ENCODE data around the gene ACER3.
A peak's percentile ranks its signal among the peaks of the same experiment; 100 is the strongest.
"Not testable (repeated sequence)": the region's sequence is repeated elsewhere in the genome, so short reads cannot be mapped to it uniquely, and the experiment has no call there.

The ACER3 gene

GRCh38 chr11:77042111-77042726 lies 181.5 kb downstream of the ACER3 start:
- DNase-seq = no peak

- no peak for DNase-seq
Observed at GRCh38 chr11:77044356-77044755, 183.6 kb downstream of the ACER3 start.

- DNase-seq = no peak
Observed at GRCh38 chr11:77044886-77045285, 184.2 kb downstream of the ACER3 start.

- DNase-seq = no peak
Observed at GRCh38 chr11:77046060-77046501, 185.4 kb downstream of the ACER3 start.

- DNase-seq = peak; percentile 87
Observed at GRCh38 chr11:77047007-77047927, 186.5 kb downstream of the ACER3 start.

- not testable (repeated sequence) for DNase-seq
Observed at GRCh38 chr11:77047928-77048446, 187.3 kb downstream of the ACER3 start.

- DNase-seq = no peak
Observed at GRCh38 chr11:77049026-77049425, 188.3 kb downstream of the ACER3 start.

- DNase-seq = no peak
Observed at GRCh38 chr11:77051511-77051910, 190.8 kb downstream of the ACER3 start.

GRCh38 chr11:77052518-77052917 lies 191.8 kb downstream of the ACER3 start:
- no peak for DNase-seq

GRCh38 chr11:77053217-77054015 lies 192.7 kb downstream of the ACER3 start:
- no peak for DNase-seq

GRCh38 chr11:77054084-77054483 lies 193.4 kb downstream of the ACER3 start:
- DNase-seq = no peak

- no peak for DNase-seq
Observed at GRCh38 chr11:77055101-77055561, 194.4 kb downstream of the ACER3 start.

GRCh38 chr11:77055913-77056312 lies 195.2 kb downstream of the ACER3 start:
- DNase-seq = no peak

GRCh38 chr11:77056814-77057402 lies 196.2 kb downstream of the ACER3 start:
- DNase-seq = no peak

GRCh38 chr11:77057938-77058474 lies 197.3 kb downstream of the ACER3 start:
- DNase-seq = no peak

GRCh38 chr11:77058900-77059299 lies 198.2 kb downstream of the ACER3 start:
- no peak for DNase-seq

- DNase-seq = no peak
Observed at GRCh38 chr11:77059806-77060205, 199.1 kb downstream of the ACER3 start.

GRCh38 chr11:77060234-77060633 lies 199.5 kb downstream of the ACER3 start:
- DNase-seq = no peak

- not testable (repeated sequence) for DNase-seq
Observed at GRCh38 chr11:77061258-77061657, 200.5 kb downstream of the ACER3 start.

GRCh38 chr11:77062924-77063323 lies 202.2 kb downstream of the ACER3 start:
- DNase-seq = no peak

- DNase-seq = no peak
Observed at GRCh38 chr11:77063407-77063806, 202.7 kb downstream of the ACER3 start.

- DNase-seq = no peak
Observed at GRCh38 chr11:77063861-77064260, 203.1 kb downstream of the ACER3 start.
